Activated CD8-positive, alpha-beta memory T cell treated with anti-CD3 and anti-CD28 coated beads, Interleukin-2, amount 50 U/mL, for 1 hour (primary cell): ENCODE measurements around the gene FAM107B.

ENCODE experiments used
- DNase-seq: peaks from one replicate; pipeline ENCODE4 v3.0.0-alpha.2; 2020; ENCODE audit errors: extremely low read depth

The FAM107B gene

GRCh38 chr10:14499601-14499904 lies 275.1 kb downstream of the FAM107B start:
- DNase-seq, result no peak

- no peak for DNase-seq
These were observed 276.4 kb downstream of the FAM107B start for GRCh38 chr10:14498326-14498725.

- no peak for DNase-seq
These were observed 282.9 kb downstream of the FAM107B start for GRCh38 chr10:14491811-14492210.

- no peak for DNase-seq
These were observed 285.0 kb downstream of the FAM107B start for GRCh38 chr10:14489522-14490177.

- no peak for DNase-seq
These were observed 287.2 kb downstream of the FAM107B start for GRCh38 chr10:14487488-14487883.

- DNase-seq, result no peak
These were observed 287.8 kb downstream of the FAM107B start for GRCh38 chr10:14486777-14487487.

GRCh38 chr10:14485986-14486385 lies 288.7 kb downstream of the FAM107B start:
- no peak for DNase-seq

- DNase-seq, result no peak
These were observed 291.3 kb downstream of the FAM107B start for GRCh38 chr10:14483417-14483816.

- no peak for DNase-seq
These were observed 292.9 kb downstream of the FAM107B start for GRCh38 chr10:14481752-14482151.

- DNase-seq, result no peak
These were observed 293.7 kb downstream of the FAM107B start for GRCh38 chr10:14481014-14481413.

- no peak for DNase-seq
These were observed 296.1 kb downstream of the FAM107B start for GRCh38 chr10:14478604-14479003.

- no peak for DNase-seq
These were observed 296.5 kb downstream of the FAM107B start for GRCh38 chr10:14478201-14478600.

- no peak for DNase-seq
These were observed 297.3 kb downstream of the FAM107B start for GRCh38 chr10:14477408-14477710.

GRCh38 chr10:14476641-14477407 lies 297.9 kb downstream of the FAM107B start:
- no peak for DNase-seq

- DNase-seq, result no peak
These were observed 298.7 kb downstream of the FAM107B start for GRCh38 chr10:14476006-14476405.

GRCh38 chr10:14474656-14475055 lies 300.0 kb downstream of the FAM107B start:
- no peak for DNase-seq

GRCh38 chr10:14470920-14471319 lies 303.8 kb downstream of the FAM107B start:
- DNase-seq, result no peak

GRCh38 chr10:14468726-14469125 lies 306.0 kb downstream of the FAM107B start:
- DNase-seq, result no peak
